HCT116 (cell line): ENCODE results near the gene CWF19L1.
A peak's percentile ranks its signal among the peaks of the same experiment; 100 is the strongest.

ENCODE experiments used
- CEBPB ChIP-seq: IDR thresholded peaks from 2 replicates; pipeline ENCODE4 v1.6.1; 2012; ENCODE audit warnings: low read depth
- CTCF ChIP-seq, 3 experiments: fragments of 200-600 bp in 1 of 3; sonication (generic) in 1 of 3; IDR thresholded peaks in 2 of 3; conservative IDR thresholded peaks in 1 of 3; 2 replicates each; pipeline ENCODE4 v1.5.1; 2012 to 2017; ENCODE audit warnings: low read depth in 2 of 3, low read length in 2 of 3, antibody characterized with exemption in 1 of 3, borderline replicate concordance in 1 of 3, control low read depth in 1 of 3, mild to moderate bottlenecking in 1 of 3, mixed read lengths in 1 of 3, mixed run types in 1 of 3, moderate library complexity in 1 of 3; ENCODE audit not compliant: insufficient read depth in 1 of 3
- JUND ChIP-seq: IDR thresholded peaks from 2 replicates; pipeline ENCODE4 v1.6.1; 2012
- POLR2A ChIP-seq: IDR thresholded peaks from 2 replicates; pipeline ENCODE4 v1.7.0; 2011; ENCODE audit warnings: borderline replicate concordance; ENCODE audit not compliant: insufficient read depth, insufficient read length; ENCODE audit errors: extremely low read depth
- REST ChIP-seq: IDR thresholded peaks from 2 replicates; pipeline ENCODE4 v1.6.1; 2012; ENCODE audit warnings: low read depth

- TF ChIP-seq POLR2A (peak; percentile 88), CTCF (IDR thresholded peaks at IDR 0.05 in 2 of 3, conservative IDR thresholded peaks at IDR 0.05 in 1 of 3; ENCODE audit: borderline replicate concordance in 1 of 3, insufficient read depth in 1 of 3, low read depth in 2 of 3, low read length in 2 of 3) (no peak), CEBPB (no peak), REST (no peak), JUND (no peak)
Measured at GRCh38 chr10:100286051-100287033, 18.9 kb upstream of the CWF19L1 start, which contains the start of gene BLOC1S2.
